NB4 (cell line): ENCODE measurements around the gene HSPB6.

Experiments
- DNase-seq: peaks from one replicate; pipeline ENCODE4 v3.0.0; 2010; ENCODE audit warnings: low read depth
- H3K4me3 ChIP-seq: one replicate; pipeline ENCODE4 v1.5.1; 2011; ENCODE audit warnings: mild to moderate bottlenecking, low read depth, low read length, moderate library complexity
- MYC ChIP-seq: IDR thresholded peaks from 2 replicates; pipeline ENCODE4 v1.6.1; 2011; ENCODE audit warnings: low read depth, low read length
- POLR2A ChIP-seq: IDR thresholded peaks from 2 replicates; pipeline ENCODE4 v1.6.1; 2011; ENCODE audit warnings: mild to moderate bottlenecking; ENCODE audit not compliant: insufficient read length; ENCODE audit errors: extremely low read depth
- TF ChIP-seq, protein P1 (sequence below): IDR thresholded peaks from one replicate; pipeline ENCODE4 v1.5.1; 2012; ENCODE audit warnings: low read depth, low read length
- TF ChIP-seq, protein P2 (sequence below): IDR thresholded peaks from 2 replicates; pipeline ENCODE4 v1.6.1; 2011; ENCODE audit warnings: low read depth, low read length

Gene HSPB6

DNA sequence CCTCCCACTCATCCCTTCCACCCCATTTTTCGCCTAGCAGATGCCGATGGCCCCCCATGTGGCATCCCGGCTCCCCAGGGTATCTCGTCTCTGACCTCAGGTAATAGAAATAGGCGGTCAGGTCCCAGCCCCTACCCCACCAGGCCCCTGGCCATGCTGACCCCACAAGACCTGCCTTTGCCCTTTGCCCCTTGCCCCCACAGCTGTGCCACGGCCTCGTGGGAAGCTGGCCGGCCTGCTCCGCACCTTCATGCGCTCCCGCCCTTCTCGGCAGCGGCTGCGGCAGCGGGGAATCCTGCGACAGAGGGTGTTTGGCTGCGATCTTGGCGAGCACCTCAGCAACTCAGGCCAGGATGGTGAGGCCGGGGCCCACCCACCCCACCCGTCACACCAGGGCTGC lies 23.9 kb upstream of the HSPB6 start:
- TF ChIP-seq MYC (no peak), POLR2A (no peak)
- TF ChIP-seq, protein P1, sequence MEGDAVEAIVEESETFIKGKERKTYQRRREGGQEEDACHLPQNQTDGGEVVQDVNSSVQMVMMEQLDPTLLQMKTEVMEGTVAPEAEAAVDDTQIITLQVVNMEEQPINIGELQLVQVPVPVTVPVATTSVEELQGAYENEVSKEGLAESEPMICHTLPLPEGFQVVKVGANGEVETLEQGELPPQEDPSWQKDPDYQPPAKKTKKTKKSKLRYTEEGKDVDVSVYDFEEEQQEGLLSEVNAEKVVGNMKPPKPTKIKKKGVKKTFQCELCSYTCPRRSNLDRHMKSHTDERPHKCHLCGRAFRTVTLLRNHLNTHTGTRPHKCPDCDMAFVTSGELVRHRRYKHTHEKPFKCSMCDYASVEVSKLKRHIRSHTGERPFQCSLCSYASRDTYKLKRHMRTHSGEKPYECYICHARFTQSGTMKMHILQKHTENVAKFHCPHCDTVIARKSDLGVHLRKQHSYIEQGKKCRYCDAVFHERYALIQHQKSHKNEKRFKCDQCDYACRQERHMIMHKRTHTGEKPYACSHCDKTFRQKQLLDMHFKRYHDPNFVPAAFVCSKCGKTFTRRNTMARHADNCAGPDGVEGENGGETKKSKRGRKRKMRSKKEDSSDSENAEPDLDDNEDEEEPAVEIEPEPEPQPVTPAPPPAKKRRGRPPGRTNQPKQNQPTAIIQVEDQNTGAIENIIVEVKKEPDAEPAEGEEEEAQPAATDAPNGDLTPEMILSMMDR = no peak
- TF ChIP-seq, protein P2, sequence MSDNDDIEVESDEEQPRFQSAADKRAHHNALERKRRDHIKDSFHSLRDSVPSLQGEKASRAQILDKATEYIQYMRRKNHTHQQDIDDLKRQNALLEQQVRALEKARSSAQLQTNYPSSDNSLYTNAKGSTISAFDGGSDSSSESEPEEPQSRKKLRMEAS = no peak
- no peak overlapping the region for H3K4me3 ChIP-seq
- DNase-seq = no peak

DNA sequence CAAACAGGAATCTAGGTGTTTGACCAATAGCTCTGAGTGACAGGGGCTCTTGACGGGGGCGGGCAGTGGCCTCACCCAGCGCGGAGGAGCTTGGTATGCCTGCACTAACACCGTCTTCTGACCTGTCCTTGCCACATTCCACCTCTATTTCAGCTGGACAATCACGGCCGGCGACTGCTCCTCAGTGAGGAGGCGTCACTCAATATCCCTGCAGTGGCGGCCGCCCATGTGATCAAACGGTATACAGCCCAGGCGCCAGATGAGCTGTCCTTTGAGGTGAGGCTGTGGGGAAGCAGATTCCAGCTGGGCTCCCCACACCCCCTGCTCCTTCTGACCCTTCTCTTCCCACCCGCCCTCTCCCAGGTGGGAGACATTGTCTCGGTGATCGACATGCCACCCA lies 23.2 kb upstream of the HSPB6 start:
- TF ChIP-seq, protein P1 = no peak
- no peak for TF ChIP-seq POLR2A
- TF ChIP-seq MYC = no peak
- TF ChIP-seq, protein P2 = no peak
- DNase-seq = no peak
- no peak overlapping the region for H3K4me3 ChIP-seq

DNA sequence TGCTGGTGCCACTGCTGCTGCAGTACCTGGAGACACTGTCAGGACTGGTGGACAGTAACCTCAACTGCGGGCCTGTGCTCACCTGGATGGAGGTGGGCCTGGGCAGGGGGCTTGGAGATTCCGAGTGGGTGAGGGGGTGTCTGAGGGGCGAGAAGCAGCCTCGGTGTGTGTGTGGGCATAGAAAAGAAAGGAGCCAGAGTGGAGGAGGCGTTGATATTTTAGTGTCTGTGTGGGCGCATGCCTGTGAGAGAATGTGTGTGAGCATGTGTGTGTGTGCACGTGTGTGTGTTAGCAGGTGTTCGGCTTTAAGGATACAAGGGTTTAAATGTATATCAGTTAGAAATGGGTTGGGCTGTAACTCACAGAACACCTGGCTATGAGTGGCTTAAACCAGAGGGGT lies 22.2 kb upstream of the HSPB6 start:
- no peak for DNase-seq
- TF ChIP-seq, protein P1 = no peak
- TF ChIP-seq POLR2A (no peak), MYC (no peak)
- TF ChIP-seq, protein P2 = no peak
- H3K4me3 ChIP-seq = no peak overlapping the region

DNA sequence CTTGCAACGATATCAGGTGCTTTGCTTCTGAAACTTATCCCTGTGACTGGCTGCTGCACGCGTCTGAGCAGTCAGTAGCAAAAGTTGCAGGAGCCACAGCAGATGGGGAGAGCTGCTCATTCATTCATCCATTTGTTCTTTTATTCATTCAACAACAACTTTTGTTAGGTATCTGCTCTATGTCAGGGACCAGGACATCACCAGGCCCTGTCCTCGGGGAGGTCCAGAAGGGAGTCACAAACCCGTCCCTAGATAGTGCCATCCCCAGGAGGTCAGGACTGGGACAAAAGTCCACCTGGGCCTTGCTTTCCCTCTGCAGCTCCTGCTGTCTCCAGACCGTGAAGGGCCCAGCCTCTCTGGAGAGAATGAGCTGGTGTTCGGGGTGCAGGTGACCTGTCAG lies 21.1 kb upstream of the HSPB6 start:
- H3K4me3 ChIP-seq = no peak overlapping the region
- TF ChIP-seq, protein P1 = no peak
- TF ChIP-seq MYC (no peak), POLR2A (no peak)
- TF ChIP-seq, protein P2 = no peak
- DNase-seq = no peak

DNA sequence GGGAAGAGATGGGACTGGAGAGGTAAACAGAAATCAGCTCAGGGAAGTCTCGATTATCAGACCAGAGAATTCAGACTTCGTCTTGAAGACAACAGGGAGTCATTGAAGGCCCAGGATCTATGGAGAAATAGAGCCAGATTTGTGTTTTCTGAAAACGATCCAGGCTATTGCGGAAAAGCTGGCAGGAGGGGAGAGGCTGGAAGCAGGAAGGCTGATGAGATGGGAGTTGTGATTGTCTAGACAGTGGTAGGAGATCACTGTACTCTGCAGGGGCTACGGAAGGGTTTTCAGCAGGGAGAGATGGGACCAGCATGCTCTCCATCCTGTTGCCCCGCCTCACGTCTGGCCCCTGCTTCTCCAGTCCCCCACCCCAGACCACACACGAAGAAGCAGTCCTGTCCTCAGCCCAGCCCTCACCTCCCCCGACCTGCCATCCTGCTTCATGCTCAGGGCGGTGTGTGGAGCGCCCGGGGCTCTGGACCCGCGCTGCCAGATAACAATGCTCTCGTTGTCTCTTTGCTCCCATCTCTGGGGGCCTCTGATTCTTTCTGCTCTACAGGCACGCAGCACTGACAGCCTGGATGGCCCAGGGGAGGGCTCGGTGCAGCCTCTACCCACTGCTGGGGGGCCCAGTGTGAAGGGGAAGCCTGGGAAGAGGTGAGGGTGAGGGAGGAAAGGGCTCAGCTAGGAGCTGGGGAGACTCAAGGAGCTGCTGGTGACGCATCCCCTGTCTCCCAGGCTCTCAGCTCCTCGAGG lies 20.4 kb upstream of the HSPB6 start:
- TF ChIP-seq, protein P1 = no peak
- TF ChIP-seq POLR2A = no peak
- TF ChIP-seq, protein P2 = no peak
- no peak for TF ChIP-seq MYC
- H3K4me3 ChIP-seq = no peak overlapping the region
- no peak for DNase-seq
